ENCODE data around the gene QPCTL. TPM values are rescaled to one million over a fixed set of nuclear protein-coding genes. Genes with fewer than 3 reads are reported as not detected.

QPCTL gene
- total and polyA plus RNA-seq, 2 of the 4 experiments (the other 2 are of a cell fraction): 6.6 to 11.5 TPM

- no peak for TF ChIP-seq USF2 (IDR thresholded peaks at IDR 0.05; ENCODE audit: low read depth, low read length)
These were observed 781 bp downstream of the QPCTL start (continued) for GRCh38 chr19:45693106-45693788.

- no peaks in the 10 kb centered on the region for H3K27me3 ChIP-seq (ENCODE audit: control insufficient read depth, insufficient read depth, low read length)
- no peak overlapping the region for H4K5ac ChIP-seq (ENCODE audit: low read depth, low read length)
- 100% methylated on average over 1 of the region's 7 CpGs; no CpG with 5 or more reads in 1 of the 2 experiments for WGBS, 2 experiments (ENCODE audit: extremely low coverage in 2 of 2, insufficient read length in 1 of 2)
- no peaks in the 10 kb centered on the region for H3K4me1 ChIP-seq (ENCODE audit: control insufficient read depth, insufficient read depth, low read length)
- ATAC-seq (ENCODE audit: low read depth): no peak
- H3K4me3 ChIP-seq (ENCODE audit: insufficient read depth, low read depth, low read length): no peak overlapping the region
- H2BK15ac ChIP-seq (ENCODE audit: low read depth, low read length): no peak overlapping the region
- no peak overlapping the region for H2BK5ac ChIP-seq (ENCODE audit: low read depth, low read length, poor library complexity, severe bottlenecking)
- H3K9me1 ChIP-seq (ENCODE audit: insufficient read depth, low read length): no peaks in the 10 kb centered on the region
- H3K14ac ChIP-seq (replicated peaks; ENCODE audit: low read depth, low read length): no peak overlapping the region
- H3K4ac ChIP-seq (ENCODE audit: low read depth, low read length): no peak overlapping the region
- no peak overlapping the region for H3K23ac ChIP-seq (ENCODE audit: low read depth, low read length)
- CTCF ChIA-PET: no interaction called here
- intact Hi-C loops (cut with micrococcal nuclease) (no loop called here), in situ Hi-C loops (cut with MboI; ENCODE audit: low sequenced_read_pairs) (no loop called here), dilution Hi-C loops (cut with HindIII; ENCODE audit: low sequenced_read_pairs, unreplicated experiment) (no loop called here)
- no peak overlapping the region for H4K91ac ChIP-seq (ENCODE audit: insufficient read depth, low read depth, low read length)
- no peak overlapping the region for H2BK20ac ChIP-seq (ENCODE audit: low read depth, low read length)
- peaks cover 21% of the 10 kb centered on the region for H3K36me3 ChIP-seq (ENCODE audit: control insufficient read depth, insufficient read depth, low read length)
- no peak overlapping the region for H2BK120ac ChIP-seq (ENCODE audit: low read depth, low read length)
- no peaks in the 10 kb centered on the region for H4K20me1 ChIP-seq (ENCODE audit: insufficient read depth, low read length)
- no peak for DNase-seq
- POLR2A ChIA-PET (ENCODE audit: unreplicated experiment): no interaction called here
- no peak overlapping the region for H3K27ac ChIP-seq (ENCODE audit: insufficient read depth, low read length)
- no peak overlapping the region for H2AK5ac ChIP-seq (ENCODE audit: low read depth, low read length)
- no peak overlapping the region for H3K56ac ChIP-seq (ENCODE audit: extremely low read depth, insufficient read depth, low read length)
- no peak overlapping the region for H2AK9ac ChIP-seq (replicated peaks; ENCODE audit: low read depth, low read length, poor library complexity)
- H2AFZ ChIP-seq (replicated peaks; ENCODE audit: low read length, poor library complexity): no peak overlapping the region
- no peak overlapping the region for H3K9ac ChIP-seq (ENCODE audit: low read depth, low read length)
- H3K4me2 ChIP-seq (ENCODE audit: low read depth, low read length): no peak overlapping the region
- BruUV-seq (replicated peaks): no TSS peak
- H3K18ac ChIP-seq (ENCODE audit: low read depth, low read length): no peak overlapping the region
- no peaks in the 10 kb centered on the region for H3K9me3 ChIP-seq (ENCODE audit: control insufficient read depth, insufficient read depth, low read length)
- no peaks in the 10 kb centered on the region; a peak in 1 of 4 replicates for H3K79me1 ChIP-seq (ENCODE audit: low read depth in 1 of 2, low read length in 2 of 2)
- no peak for TF ChIP-seq BHLHE40 (IDR thresholded peaks at IDR 0.05; ENCODE audit: low read depth, low read length)
- TF ChIP-seq MAFK (IDR thresholded peaks at IDR 0.05; ENCODE audit: low read depth, low read length): no peak
- TF ChIP-seq NFE2L2 (IDR thresholded peaks at IDR 0.05; ENCODE audit: low read depth, low read length): no peak
- TF ChIP-seq FOS (IDR thresholded peaks at IDR 0.05; ENCODE audit: low read depth, low read length): no peak
- no peak for TF ChIP-seq RAD21 (IDR thresholded peaks at IDR 0.05; ENCODE audit: low read length)
- no peak for TF ChIP-seq CHD1 (IDR thresholded peaks at IDR 0.05; ENCODE audit: low read depth, low read length)
- no peak for TF ChIP-seq POLR2A (IDR thresholded peaks at IDR 0.05; ENCODE audit: low read depth, low read length)
- no peak for TF ChIP-seq RCOR1 (IDR thresholded peaks at IDR 0.05; ENCODE audit: insufficient replicate concordance, low read length)
- TF ChIP-seq SMC3 (IDR thresholded peaks at IDR 0.05; ENCODE audit: low read depth, low read length): no peak
- TF ChIP-seq USF2 (IDR thresholded peaks at IDR 0.05; ENCODE audit: low read depth, low read length): no peak
- no peak for TF ChIP-seq CEBPB (IDR thresholded peaks at IDR 0.05; ENCODE audit: low read depth, low read length)
- no peak overlapping the region for H4K8ac ChIP-seq (ENCODE audit: low read depth in 2 of 2, low read length in 2 of 2)
These were observed 9.2 kb downstream of the QPCTL start for GRCh38 chr19:45701676-45702075.

Data from IMR-90 (cell line).